Measurements from ENCODE around the gene NUTM1.
"Not testable (repeated sequence)": the region's sequence is repeated elsewhere in the genome, so short reads cannot be mapped to it uniquely, and the experiment has no call there.

Gene NUTM1

GRCh38 chr15:34359416-34359815, 16.3 kb downstream of the NUTM1 start:
- intact Hi-C loops (cut with DNase I): no loop called here
- DNase-seq: peak in 1 of 42 donors; percentile 16

- intact Hi-C loops (cut with DNase I): loop anchor here (10.0 kb wide), 1 partner anchor 135 kb away; the partner anchor contains the start of gene EMC4
- DNase-seq: no peak
These were observed 17.2 kb downstream of the NUTM1 start for GRCh38 chr15:34360298-34360697.

GRCh38 chr15:34361278-34361677, 18.2 kb downstream of the NUTM1 start:
- intact Hi-C loops (cut with DNase I): loop anchor here (10.0 kb wide), 1 partner anchor 136 kb away; the partner anchor contains the start of gene EMC4
- DNase-seq: no peak

GRCh38 chr15:34362047-34362773, 19.1 kb downstream of the NUTM1 start:
- intact Hi-C loops (cut with DNase I): loop anchor here (10.0 kb wide), 1 partner anchor 137 kb away; the partner anchor contains the start of gene EMC4
- no peak for DNase-seq

GRCh38 chr15:34364041-34364440, 20.9 kb downstream of the NUTM1 start:
- DNase-seq: no peak
- intact Hi-C loops (cut with DNase I): loop anchor here (2.0 to 10.0 kb wide), 2 partner anchors 21 to 139 kb away; partner anchors contain the start of genes EMC4, NOP10 and NUTM1

GRCh38 chr15:34365091-34365825, 22.1 kb downstream of the NUTM1 start:
- intact Hi-C loops (cut with DNase I): loop anchor here (2.0 to 10.0 kb wide), 2 partner anchors 22 to 140 kb away; partner anchors contain the start of genes EMC4, NOP10 and NUTM1
- DNase-seq: peak in 1 of 42 donors; percentile 11

- DNase-seq: peak in 15 of 42 donors; percentile 13 to 67 (median 36)
- intact Hi-C loops (cut with DNase I): loop anchor here (2.0 to 10.0 kb wide), 2 partner anchors 23 to 141 kb away; partner anchors contain the start of genes EMC4, NOP10 and NUTM1
These were observed 22.7 kb downstream of the NUTM1 start for GRCh38 chr15:34365836-34366235.

GRCh38 chr15:34366271-34367065, 23.4 kb downstream of the NUTM1 start:
- intact Hi-C loops (cut with DNase I): loop anchor here (1.0 to 10.0 kb wide), 2 partner anchors 28 to 142 kb away; partner anchors contain the start of gene EMC4
- peak in 41 of 42 donors; percentile 31 to 81 (median 60) for DNase-seq

GRCh38 chr15:34367101-34368081, 24.3 kb downstream of the NUTM1 start, which contains the start of gene LPCAT4:
Gene LPCAT4, minus strand, starts transcription at chr15:34367196. Its CDS starts 96 bp downstream, at chr15:34367100.
- intact Hi-C loops (cut with DNase I): loop anchor here (1.0 to 10.0 kb wide), 2 partner anchors 29 to 143 kb away; partner anchors contain the start of gene EMC4
- peak; percentile 79 to 96 (median 90) for DNase-seq

- no peak for DNase-seq
- intact Hi-C loops (cut with DNase I): no loop called here
These were observed 27.0 kb downstream of the NUTM1 start for GRCh38 chr15:34370129-34370528.

- intact Hi-C loops (cut with DNase I): no loop called here
These were observed 27.5 kb downstream of the NUTM1 start for GRCh38 chr15:34370643-34371042.

GRCh38 chr15:34373951-34374350, 30.8 kb downstream of the NUTM1 start:
- intact Hi-C loops (cut with DNase I): no loop called here
- DNase-seq: no peak

More at GRCh38 chr15:34370643-34371042, 27.5 kb downstream of the NUTM1 start:
- DNase-seq: no peak

- no peak for DNase-seq
- intact Hi-C loops (cut with DNase I): no loop called here
These were observed 31.7 kb downstream of the NUTM1 start for GRCh38 chr15:34374816-34375215.

- intact Hi-C loops (cut with DNase I): not testable (repeated sequence)
These were observed 32.4 kb downstream of the NUTM1 start for GRCh38 chr15:34375541-34375940.

GRCh38 chr15:34376856-34377255, 33.7 kb downstream of the NUTM1 start:
- intact Hi-C loops (cut with DNase I): no loop called here
- no peak for DNase-seq

More at GRCh38 chr15:34375541-34375940, 32.4 kb downstream of the NUTM1 start:
- not testable (repeated sequence) for DNase-seq

- intact Hi-C loops (cut with DNase I): not testable (repeated sequence)
- peak in 3 of 42 donors; percentile 10 to 16 (median 16) for DNase-seq
These were observed 37.4 kb downstream of the NUTM1 start for GRCh38 chr15:34380491-34380890.

GRCh38 chr15:34381829-34382521, 38.9 kb downstream of the NUTM1 start:
- intact Hi-C loops (cut with DNase I); DNase-seq: not testable (repeated sequence)
